ENCODE results near the gene TAF11L7.
"Not testable (repeated sequence)": the region's sequence is repeated elsewhere in the genome, so short reads cannot be mapped to it uniquely, and the experiment has no call there.

TAF11L7 gene

GRCh38 chr5:17590860-17591259 is 5.3 kb upstream of the TAF11L7 start, which contains the start of gene TAF11L8:
Gene TAF11L8, minus strand, starts transcription at chr5:17590960.
- H3K27ac ChIP-seq (ENCODE audit: low read depth, low read length); H3K27me3 ChIP-seq (ENCODE audit: control insufficient read depth, insufficient read depth, low read length); H3K4me3 ChIP-seq (ENCODE audit: low read length); H3K36me3 ChIP-seq (ENCODE audit: control insufficient read depth, insufficient read depth, low read length); H3K9ac ChIP-seq (ENCODE audit: low read length); H3K4me1 ChIP-seq (ENCODE audit: control insufficient read depth, insufficient read depth, low read length): not testable (repeated sequence)
